MM.1S (cell line): ENCODE results near the gene PTPRG.

ENCODE experiments used
- DNase-seq: peaks from one replicate; pipeline ENCODE4 v3.0.0-alpha.2; 2015
- H2AFZ ChIP-seq: fragments of 300-600 bp; sonication (generic); 2 replicates; pipeline ENCODE4 v1.6.0; 2016; ENCODE audit warnings: antibody characterized with exemption, low read length
- H3F3A ChIP-seq: fragments of 300-600 bp; sonication (generic); 2 replicates; pipeline ENCODE4 v1.6.1; 2016; ENCODE audit warnings: mild to moderate bottlenecking, antibody characterized with exemption, low read length, moderate library complexity, mixed read lengths; ENCODE audit not compliant: insufficient read depth
- H3K27ac ChIP-seq: fragments of 300-600 bp; sonication (generic); 2 replicates; pipeline ENCODE4 v1.5.1; 2016; ENCODE audit warnings: mild to moderate bottlenecking, low read length
- H3K27me3 ChIP-seq: fragments of 300-600 bp; sonication (generic); replicated peaks from 2 replicates; pipeline ENCODE4 v1.6.0; 2016; ENCODE audit warnings: low read length; ENCODE audit not compliant: insufficient read depth
- H3K36me3 ChIP-seq: fragments of 300-600 bp; sonication (generic); replicated peaks from 2 replicates; pipeline ENCODE4 v1.6.1; 2016; ENCODE audit warnings: mild to moderate bottlenecking, low read length, mixed read lengths; ENCODE audit not compliant: insufficient read depth
- H3K4me1 ChIP-seq: fragments of 300-600 bp; sonication (generic); 2 replicates; pipeline ENCODE4 v1.6.1; 2016; ENCODE audit warnings: low read length, mixed read lengths
- H3K4me2 ChIP-seq: fragments of 300-600 bp; sonication (generic); 2 replicates; pipeline ENCODE4 v1.6.0; 2016; ENCODE audit warnings: low read depth, low read length
- H3K4me3 ChIP-seq: fragments of 300-600 bp; sonication (generic); 2 replicates; pipeline ENCODE4 v1.5.1; 2016; ENCODE audit warnings: low read length, mixed read lengths
- H3K79me2 ChIP-seq: fragments of 300-600 bp; sonication (generic); 2 replicates; pipeline ENCODE4 v1.6.1; 2016; ENCODE audit warnings: mixed run types, low read length, mixed read lengths
- H3K9ac ChIP-seq: fragments of 300-600 bp; sonication (generic); 2 replicates; pipeline ENCODE4 v1.6.1; 2016; ENCODE audit warnings: low read length, mixed read lengths
- H3K9me2 ChIP-seq: fragments of 300-600 bp; sonication (generic); replicated peaks from 2 replicates; pipeline ENCODE4 v1.6.1; 2016; ENCODE audit warnings: mild to moderate bottlenecking, low read length, mixed read lengths; ENCODE audit not compliant: insufficient read depth
- H3K9me3 ChIP-seq: fragments of 300-600 bp; sonication (generic); replicated peaks from 2 replicates; pipeline ENCODE4 v1.6.1; 2016; ENCODE audit warnings: mild to moderate bottlenecking, low read length, mixed read lengths; ENCODE audit not compliant: insufficient read depth
- H4K20me1 ChIP-seq: fragments of 300-600 bp; sonication (generic); 2 replicates; pipeline ENCODE4 v1.6.1; 2016; ENCODE audit warnings: mild to moderate bottlenecking, low read length, moderate library complexity, mixed read lengths; ENCODE audit not compliant: insufficient read depth
- CTCF ChIP-seq: fragments of 300-600 bp; sonication (generic); IDR thresholded peaks from 2 replicates; pipeline ENCODE4 v1.5.1; 2016; ENCODE audit warnings: antibody characterized with exemption, low read length, mixed read lengths
- EZH2 ChIP-seq: fragments of 300-600 bp; sonication (generic); optimal IDR thresholded peaks from 2 replicates; pipeline ENCODE3; 2017; ENCODE audit warnings: low read depth, mild to moderate bottlenecking, antibody characterized with exemption, low read length, mixed read lengths
- EZH2phosphoT487 ChIP-seq: fragments of 300-600 bp; sonication (generic); IDR thresholded peaks from 2 replicates; pipeline ENCODE4 v1.6.1; 2018; ENCODE audit warnings: antibody characterized with exemption, low read length

Gene PTPRG

GRCh38 chr3:61527011-61527410 is 34.4 kb upstream of the PTPRG start:
- H3K36me3 ChIP-seq: no peaks in the 10 kb centered on the region
- no peaks in the 10 kb centered on the region for H3K4me1 ChIP-seq
- no peaks in the 10 kb centered on the region for H3K9me3 ChIP-seq
- no peaks in the 10 kb centered on the region for H4K20me1 ChIP-seq
- no peak overlapping the region for H3K4me2 ChIP-seq
- no peaks in the 10 kb centered on the region for H3K9me2 ChIP-seq
- H3K4me3 ChIP-seq: no peak overlapping the region
- H3K27me3 ChIP-seq: no peaks in the 10 kb centered on the region
- no peak overlapping the region for H3K9ac ChIP-seq
- no peak overlapping the region for H3K27ac ChIP-seq
- TF ChIP-seq CTCF: no peak
- no peak for TF ChIP-seq EZH2phosphoT487
- no peak for TF ChIP-seq EZH2
- no peak for DNase-seq
- H3K79me2 ChIP-seq: no peaks in the 10 kb centered on the region
- H2AFZ ChIP-seq: no peak overlapping the region
- no peaks in the 10 kb centered on the region for H3F3A ChIP-seq

- H3K9me3 ChIP-seq: no peaks in the 10 kb centered on the region
- no peak overlapping the region for H3K4me3 ChIP-seq
- TF ChIP-seq EZH2phosphoT487 (no peak), CTCF (peak; percentile 70)
- H3K4me2 ChIP-seq: no peak overlapping the region
- H3K79me2 ChIP-seq: no peaks in the 10 kb centered on the region
- peak; percentile 46 for DNase-seq
- no peak overlapping the region for H3K27ac ChIP-seq
- no peak overlapping the region for H2AFZ ChIP-seq
- H3K36me3 ChIP-seq: no peaks in the 10 kb centered on the region
- no peaks in the 10 kb centered on the region for H3F3A ChIP-seq
- H3K4me1 ChIP-seq: no peaks in the 10 kb centered on the region
- no peak overlapping the region for H3K9ac ChIP-seq
- H4K20me1 ChIP-seq: no peaks in the 10 kb centered on the region
- H3K27me3 ChIP-seq: no peaks in the 10 kb centered on the region
- no peaks in the 10 kb centered on the region for H3K9me2 ChIP-seq
These were observed 31.0 kb upstream of the PTPRG start for GRCh38 chr3:61530355-61530754.

GRCh38 chr3:61531528-61531927 is 29.8 kb upstream of the PTPRG start:
- Histone ChIP-seq H3K79me2 (no peaks in the 10 kb centered on the region), H3K4me2 (no peak overlapping the region), H2AFZ (no peak overlapping the region), H3K36me3 (no peaks in the 10 kb centered on the region), H3K9me3 (no peaks in the 10 kb centered on the region), H3K4me1 (no peaks in the 10 kb centered on the region), H3K4me3 (no peak overlapping the region), H3K9me2 (no peaks in the 10 kb centered on the region), H3K27me3 (no peaks in the 10 kb centered on the region), H3K9ac (no peak overlapping the region), H3F3A (no peaks in the 10 kb centered on the region), H4K20me1 (no peaks in the 10 kb centered on the region), H3K27ac (no peak overlapping the region)
- TF ChIP-seq EZH2: no peak
- no peak for TF ChIP-seq CTCF
- TF ChIP-seq EZH2phosphoT487: no peak
- DNase-seq: no peak
